ENCODE measurements around the gene VPS37D.
A peak's percentile ranks its signal among the peaks of the same experiment; 100 is the strongest.

Gene VPS37D

DNA sequence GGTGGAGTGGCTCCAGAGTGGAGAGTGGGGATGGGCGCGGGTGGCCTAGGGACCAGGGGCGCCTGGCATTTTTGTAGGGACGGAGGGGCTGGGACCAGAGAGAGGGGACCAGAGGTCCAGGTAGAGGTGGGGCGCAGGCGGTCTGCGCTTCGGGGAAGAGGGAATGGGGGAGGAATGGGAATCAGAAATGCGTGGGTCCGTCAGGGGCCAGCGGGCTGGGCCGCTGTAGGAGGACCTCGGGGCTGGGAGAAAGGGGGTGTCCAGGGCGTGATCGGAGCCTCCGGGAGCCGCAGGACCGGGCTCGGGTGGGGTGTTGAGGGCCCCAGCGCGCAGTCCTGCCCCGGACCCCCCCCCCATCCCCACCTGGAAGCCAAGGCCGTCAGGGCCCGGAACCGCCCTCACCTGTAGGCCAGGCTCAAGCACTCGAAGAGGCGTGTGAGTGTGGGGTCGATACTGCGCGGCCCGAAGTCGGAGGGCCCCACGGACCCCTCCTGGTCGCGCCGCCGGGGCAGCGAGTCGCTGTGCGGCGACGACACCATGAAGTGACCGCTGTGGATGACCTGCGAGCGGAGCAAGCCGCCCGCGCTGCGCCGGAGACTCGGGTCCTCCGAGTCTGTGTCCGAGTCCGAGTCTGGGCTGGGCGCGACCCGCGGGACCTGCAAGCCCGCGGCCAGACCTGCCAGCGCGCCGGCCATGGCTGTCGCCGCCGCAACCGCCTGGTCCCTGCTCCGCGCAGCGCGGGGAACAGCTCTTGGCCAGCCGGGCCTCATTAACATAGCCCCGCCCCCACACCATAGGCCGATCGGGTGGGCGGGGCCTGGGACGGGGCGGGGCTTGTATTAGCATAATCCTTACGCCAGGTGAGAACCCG, 43.6 kb upstream of the VPS37D start, which contains the start of gene MLXIPL:
TSS of gene MLXIPL (minus strand) at position 725 of the 871 bp plus-strand sequence. CDS start at position 695, 30 bp downstream.
- peak within 1 kb of the TSS; percentile 27 for H3K4me3 ChIP-seq (ENCODE audit: low read depth, low read length)

DNA sequence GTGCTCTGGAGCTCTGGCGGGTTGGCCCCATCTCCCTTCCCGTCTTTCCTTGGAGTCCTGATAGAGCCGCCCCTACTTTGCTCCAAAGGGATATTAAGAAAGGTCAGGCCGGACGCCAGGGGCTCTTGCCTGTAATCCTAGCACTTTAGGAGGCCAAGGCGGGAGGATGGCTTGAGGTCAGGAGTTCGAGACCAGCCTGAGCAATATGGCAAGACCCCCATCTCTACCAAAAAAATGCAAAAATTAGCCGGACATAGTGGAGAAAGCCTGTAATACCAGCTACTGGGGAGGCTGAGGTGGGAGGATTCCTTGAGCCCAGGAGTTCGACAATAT, 43.0 kb upstream of the VPS37D start:
- TF ChIP-seq, protein P1, sequence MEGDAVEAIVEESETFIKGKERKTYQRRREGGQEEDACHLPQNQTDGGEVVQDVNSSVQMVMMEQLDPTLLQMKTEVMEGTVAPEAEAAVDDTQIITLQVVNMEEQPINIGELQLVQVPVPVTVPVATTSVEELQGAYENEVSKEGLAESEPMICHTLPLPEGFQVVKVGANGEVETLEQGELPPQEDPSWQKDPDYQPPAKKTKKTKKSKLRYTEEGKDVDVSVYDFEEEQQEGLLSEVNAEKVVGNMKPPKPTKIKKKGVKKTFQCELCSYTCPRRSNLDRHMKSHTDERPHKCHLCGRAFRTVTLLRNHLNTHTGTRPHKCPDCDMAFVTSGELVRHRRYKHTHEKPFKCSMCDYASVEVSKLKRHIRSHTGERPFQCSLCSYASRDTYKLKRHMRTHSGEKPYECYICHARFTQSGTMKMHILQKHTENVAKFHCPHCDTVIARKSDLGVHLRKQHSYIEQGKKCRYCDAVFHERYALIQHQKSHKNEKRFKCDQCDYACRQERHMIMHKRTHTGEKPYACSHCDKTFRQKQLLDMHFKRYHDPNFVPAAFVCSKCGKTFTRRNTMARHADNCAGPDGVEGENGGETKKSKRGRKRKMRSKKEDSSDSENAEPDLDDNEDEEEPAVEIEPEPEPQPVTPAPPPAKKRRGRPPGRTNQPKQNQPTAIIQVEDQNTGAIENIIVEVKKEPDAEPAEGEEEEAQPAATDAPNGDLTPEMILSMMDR (IDR thresholded peaks at IDR 0.05; ENCODE audit: low read depth, low read length, missing control alignments) = no peak
- in situ Hi-C loops (cut with HindIII; ENCODE audit: low sequenced_read_pairs) = loop anchor here (25.0 kb wide), 1 partner anchor 213 kb away; the partner anchor contains the start of genes CLDN4 and METTL27
- peak overlapping the region; percentile 27 for H3K4me3 ChIP-seq (ENCODE audit: low read depth, low read length)
- no peak for DNase-seq (ENCODE audit: low read depth)

More for the DNA sequence above, 43.6 kb upstream of the VPS37D start, which contains the start of gene MLXIPL:
- TF ChIP-seq, protein P1 (IDR thresholded peaks at IDR 0.05; ENCODE audit: low read depth, low read length, missing control alignments) = no peak
- no peak for DNase-seq (ENCODE audit: low read depth)
- in situ Hi-C loops (cut with HindIII; ENCODE audit: low sequenced_read_pairs) = loop anchor here (25.0 kb wide), 1 partner anchor 213 kb away; the partner anchor contains the start of genes CLDN4 and METTL27

DNA sequence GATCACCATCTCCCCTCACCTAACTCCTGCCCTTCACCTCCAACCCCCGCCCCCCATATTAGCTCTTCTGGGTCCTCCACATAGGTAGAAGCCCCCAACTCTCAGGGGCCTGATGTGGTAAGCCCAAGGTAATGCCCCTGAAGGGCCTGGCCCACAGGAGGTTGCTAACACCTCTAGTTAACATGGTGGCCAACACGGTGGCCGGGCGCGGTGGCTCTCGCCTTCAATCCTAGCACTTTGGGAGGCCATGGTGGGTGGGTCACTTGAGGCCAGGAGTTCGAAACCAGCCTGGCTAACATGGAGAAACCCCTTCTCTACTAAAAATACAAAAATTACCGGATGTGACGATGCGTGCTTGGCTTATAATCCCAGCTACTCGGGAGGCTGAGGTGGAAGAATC, 42.4 kb upstream of the VPS37D start:
- in situ Hi-C loops (cut with HindIII; ENCODE audit: low sequenced_read_pairs) = no loop called here
- H3K4me3 ChIP-seq (ENCODE audit: low read depth, low read length) = no peak overlapping the region
- no peak for DNase-seq (ENCODE audit: low read depth)
- TF ChIP-seq, protein P1 (IDR thresholded peaks at IDR 0.05; ENCODE audit: low read depth, low read length, missing control alignments) = no peak

DNA sequence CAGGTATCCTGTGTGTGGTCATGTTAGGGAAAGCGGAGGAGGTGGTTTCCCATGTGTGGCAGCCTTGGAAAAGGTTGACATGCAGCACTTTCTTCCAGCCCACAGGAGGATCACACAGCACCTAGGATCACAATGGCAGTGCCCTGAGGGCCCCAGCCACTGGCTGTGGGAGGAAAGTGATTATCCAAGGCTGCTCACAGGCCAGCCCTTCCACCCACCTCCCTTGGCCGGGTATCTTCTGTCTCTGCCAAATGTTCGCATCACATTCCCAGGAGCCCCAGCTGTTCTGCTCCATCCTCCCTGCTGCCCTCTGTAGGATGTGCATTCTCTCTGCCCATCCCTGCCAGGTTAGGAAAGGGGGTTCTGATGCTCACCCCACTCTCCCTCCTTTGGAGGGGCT, 40.8 kb upstream of the VPS37D start:
- TF ChIP-seq, protein P1 (IDR thresholded peaks at IDR 0.05; ENCODE audit: low read depth, low read length, missing control alignments) = no peak
- DNase-seq (ENCODE audit: low read depth) = no peak
- in situ Hi-C loops (cut with HindIII; ENCODE audit: low sequenced_read_pairs) = no loop called here
- no peak overlapping the region for H3K4me3 ChIP-seq (ENCODE audit: low read depth, low read length)

DNA sequence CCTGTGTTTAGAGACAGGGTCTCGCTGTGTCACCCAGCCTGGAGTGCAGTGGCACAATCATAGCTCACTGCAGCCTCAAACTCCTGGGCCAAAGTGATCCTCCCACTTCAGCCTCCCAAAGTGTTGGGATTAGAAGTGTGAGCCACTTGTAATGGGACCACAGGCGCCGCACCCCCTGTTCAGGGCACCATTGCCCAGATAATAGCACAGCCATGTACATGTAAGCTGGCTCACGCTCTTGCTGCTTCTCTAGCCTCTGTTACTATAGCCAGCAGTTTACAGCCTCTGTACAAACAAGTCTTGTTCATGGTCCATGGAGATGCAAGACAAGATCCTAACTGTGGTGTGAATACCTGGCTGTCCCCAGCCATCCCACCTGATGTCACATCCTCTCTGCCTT, 39.1 kb upstream of the VPS37D start:
- TF ChIP-seq, protein P1 (IDR thresholded peaks at IDR 0.05; ENCODE audit: low read depth, low read length, missing control alignments) = no peak
- in situ Hi-C loops (cut with HindIII; ENCODE audit: low sequenced_read_pairs) = no loop called here
- DNase-seq (ENCODE audit: low read depth) = no peak

DNA sequence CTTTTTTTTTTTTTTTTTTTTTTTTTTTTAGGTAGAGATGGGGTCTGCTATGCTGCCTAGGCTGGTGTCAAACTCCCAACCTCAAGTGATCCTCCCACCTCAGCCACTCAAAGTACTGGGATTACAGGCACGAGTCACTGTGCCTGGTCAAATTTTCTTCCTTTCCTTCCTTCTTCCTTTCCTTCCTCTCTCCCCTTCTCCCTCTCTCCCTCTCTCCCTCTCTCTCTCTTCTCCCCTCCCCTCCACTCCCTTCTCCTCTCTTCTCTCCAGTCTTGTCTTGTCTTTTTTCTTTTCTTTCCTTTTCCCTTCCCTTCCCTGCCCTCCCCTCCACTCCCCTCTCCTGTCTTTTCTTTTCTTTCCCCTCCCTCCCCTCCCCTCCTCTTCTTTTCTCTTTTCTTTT, 36.1 kb upstream of the VPS37D start:
- no peak for DNase-seq (ENCODE audit: low read depth)
- no peak overlapping the region for H3K4me3 ChIP-seq (ENCODE audit: low read depth, low read length)
- in situ Hi-C loops (cut with HindIII; ENCODE audit: low sequenced_read_pairs) = no loop called here
- TF ChIP-seq, protein P1 (IDR thresholded peaks at IDR 0.05; ENCODE audit: low read depth, low read length, missing control alignments) = no peak

More for the DNA sequence above, 39.1 kb upstream of the VPS37D start:
- H3K4me3 ChIP-seq (ENCODE audit: low read depth, low read length) = no peak overlapping the region
